Measurements from ENCODE around the gene IL10RA.

The IL10RA gene

DNA sequence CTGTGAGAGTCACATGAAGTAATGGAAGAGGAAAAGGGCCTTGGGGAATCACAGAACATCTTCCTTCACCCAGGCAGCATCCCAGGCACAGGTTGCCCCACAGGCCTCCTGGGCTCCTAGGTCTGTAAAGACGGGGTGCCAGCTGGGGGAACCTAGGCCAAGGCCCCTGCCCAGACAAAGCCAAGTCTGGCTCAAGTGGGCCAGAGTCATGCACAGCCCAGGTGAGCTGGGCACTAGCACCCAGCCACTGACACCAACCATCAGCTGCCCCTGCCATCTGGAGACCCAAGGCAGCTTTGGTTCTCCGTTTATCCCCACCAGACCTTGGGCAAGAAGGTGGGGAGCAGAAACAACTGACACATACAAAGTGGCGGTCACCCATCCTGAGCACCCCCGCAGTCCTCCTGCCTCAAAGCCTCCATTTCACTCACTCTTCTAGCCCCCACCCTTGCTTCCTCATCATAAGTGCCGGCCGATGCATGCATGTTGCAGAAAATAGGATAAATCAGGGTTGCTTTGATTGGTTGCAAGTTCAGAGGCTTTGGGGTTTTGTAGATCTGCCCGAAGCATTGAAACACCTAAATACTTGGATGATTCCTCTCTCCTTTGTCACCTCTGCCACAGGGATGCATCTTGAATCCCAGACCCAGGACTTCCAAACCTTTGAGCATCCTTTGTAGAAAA lies 64.2 kb downstream of the IL10RA start:
- no peak overlapping the region for H3K4me3 ChIP-seq (ENCODE audit: control insufficient read depth, low read depth, low read length)
- no peak for DNase-seq (ENCODE audit: low read depth)
- TF ChIP-seq, protein P1, sequence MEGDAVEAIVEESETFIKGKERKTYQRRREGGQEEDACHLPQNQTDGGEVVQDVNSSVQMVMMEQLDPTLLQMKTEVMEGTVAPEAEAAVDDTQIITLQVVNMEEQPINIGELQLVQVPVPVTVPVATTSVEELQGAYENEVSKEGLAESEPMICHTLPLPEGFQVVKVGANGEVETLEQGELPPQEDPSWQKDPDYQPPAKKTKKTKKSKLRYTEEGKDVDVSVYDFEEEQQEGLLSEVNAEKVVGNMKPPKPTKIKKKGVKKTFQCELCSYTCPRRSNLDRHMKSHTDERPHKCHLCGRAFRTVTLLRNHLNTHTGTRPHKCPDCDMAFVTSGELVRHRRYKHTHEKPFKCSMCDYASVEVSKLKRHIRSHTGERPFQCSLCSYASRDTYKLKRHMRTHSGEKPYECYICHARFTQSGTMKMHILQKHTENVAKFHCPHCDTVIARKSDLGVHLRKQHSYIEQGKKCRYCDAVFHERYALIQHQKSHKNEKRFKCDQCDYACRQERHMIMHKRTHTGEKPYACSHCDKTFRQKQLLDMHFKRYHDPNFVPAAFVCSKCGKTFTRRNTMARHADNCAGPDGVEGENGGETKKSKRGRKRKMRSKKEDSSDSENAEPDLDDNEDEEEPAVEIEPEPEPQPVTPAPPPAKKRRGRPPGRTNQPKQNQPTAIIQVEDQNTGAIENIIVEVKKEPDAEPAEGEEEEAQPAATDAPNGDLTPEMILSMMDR (IDR thresholded peaks at IDR 0.05; ENCODE audit: control insufficient read depth, insufficient read depth, low read depth, low read length, missing control alignments) = no peak
